Right lung (tissue), 5 donors: ENCODE results near the gene BORCS5. TPM values are rescaled to one million over a fixed set of nuclear protein-coding genes. Genes with fewer than 3 reads are reported as not detected.
A peak's percentile ranks its signal among the peaks of the same experiment; 100 is the strongest.
"Not testable (repeated sequence)": the region's sequence is repeated elsewhere in the genome, so short reads cannot be mapped to it uniquely, and the experiment has no call there.

ENCODE experiments used
- DNase-seq, 2 donors: peaks; one replicate each; pipeline ENCODE4 v3.0.0-alpha.2; 2013
- polyA plus RNA-seq, 5 donors: library from polyadenylated mRNA; unstranded; fragments of 120-200 nt; gene quantifications; one replicate each; pipeline versions ENCODE4 v1.2.1 to v1.2.3, GENCODE V29; 2013; ENCODE audit warnings: inconsistent platforms in 1 of 5, low replicate concordance in 1 of 5; ENCODE audit not compliant: insufficient read length in 5 of 5, insufficient read depth in 1 of 5

Gene BORCS5
- polyA plus RNA-seq, 5 donors = 7.1 to 8.8 (median 8.3) TPM

DNA sequence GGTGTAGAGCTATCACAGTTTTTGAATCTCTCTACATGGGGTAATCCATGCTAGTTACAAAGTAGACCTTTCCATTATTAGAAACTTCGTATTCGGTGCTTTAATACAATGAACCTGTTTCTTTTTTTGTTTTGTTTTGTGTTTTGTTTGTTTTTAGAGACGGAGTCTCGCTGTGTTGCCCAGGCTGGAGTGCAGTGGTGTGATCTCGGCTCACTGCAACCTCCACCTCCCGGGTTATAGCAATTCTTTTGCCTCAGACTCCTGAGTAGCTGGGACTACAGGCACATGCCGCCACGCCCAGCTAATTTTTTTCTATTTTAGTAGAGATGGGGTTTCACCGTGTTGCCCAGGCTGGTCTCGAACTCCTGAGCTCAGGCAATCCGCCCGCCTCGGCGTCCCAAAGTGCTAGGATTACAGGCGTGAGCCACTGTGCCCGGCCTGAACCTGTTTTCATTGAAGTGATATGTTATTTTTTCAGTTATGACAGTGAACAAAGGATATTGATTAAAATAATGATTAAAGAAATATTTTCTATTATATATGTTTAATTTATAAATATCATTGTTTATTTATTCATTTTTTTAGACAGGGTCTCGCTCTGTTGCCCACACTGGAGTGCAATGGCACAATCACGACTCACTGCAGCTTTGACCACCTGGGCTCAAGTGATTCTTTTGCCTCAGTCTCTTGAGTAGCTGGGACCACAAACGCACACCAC is 5.3 kb upstream of the BORCS5 start:
- DNase-seq = not testable (repeated sequence)

DNA sequence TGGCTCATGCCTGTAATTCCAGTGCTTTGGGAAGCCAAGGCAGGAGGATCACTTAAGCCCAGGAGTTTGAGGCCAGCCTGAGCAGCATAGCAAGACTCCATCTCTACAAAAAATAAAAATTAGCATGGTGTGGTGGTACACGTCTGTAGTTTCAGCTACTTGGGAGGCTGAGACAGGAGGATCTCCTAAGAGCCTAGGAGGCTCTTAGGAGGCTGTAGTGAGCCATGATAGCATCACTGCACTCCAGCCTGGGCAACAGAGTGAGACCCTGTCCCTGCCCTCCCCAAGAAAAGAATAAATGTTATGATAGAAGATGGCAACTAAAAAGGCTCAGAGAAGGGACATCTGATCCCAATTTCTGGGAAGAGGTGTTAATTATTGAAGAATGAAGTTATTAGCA is 3.6 kb upstream of the BORCS5 start:
- no peak for DNase-seq

- DNase-seq = no peak
Observed at GRCh38 chr12:12353807-12354206, 3.1 kb upstream of the BORCS5 start.

DNA sequence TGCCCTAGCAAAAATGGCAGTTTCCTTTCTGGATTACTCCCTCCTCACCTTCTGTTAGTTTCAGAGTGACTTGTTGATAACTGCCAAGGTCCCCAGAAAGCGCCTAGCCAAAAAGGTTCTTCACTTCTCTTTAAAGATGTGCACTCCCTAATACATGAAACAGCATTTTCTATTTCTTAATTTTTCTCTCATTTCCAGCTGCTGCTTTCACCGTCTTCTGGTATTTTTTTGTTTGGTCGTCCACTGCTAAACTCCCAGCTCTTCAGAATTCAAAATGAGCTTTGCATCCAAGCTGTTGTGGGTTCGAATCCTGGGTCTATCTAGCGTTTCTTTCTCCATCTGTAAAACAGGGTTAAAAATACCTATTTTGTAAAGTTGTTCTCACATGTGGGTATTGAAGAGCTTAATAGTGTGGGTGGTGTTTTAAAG is 397 bp upstream of the BORCS5 start:
- DNase-seq = no peak

GRCh38 chr12:12357719-12358461 is 1.0 kb downstream of the BORCS5 start:
- DNase-seq = peak in 1 of 2 donors; percentile 53

- DNase-seq = no peak
Observed at GRCh38 chr12:12358528-12358927, 1.6 kb downstream of the BORCS5 start.

DNA sequence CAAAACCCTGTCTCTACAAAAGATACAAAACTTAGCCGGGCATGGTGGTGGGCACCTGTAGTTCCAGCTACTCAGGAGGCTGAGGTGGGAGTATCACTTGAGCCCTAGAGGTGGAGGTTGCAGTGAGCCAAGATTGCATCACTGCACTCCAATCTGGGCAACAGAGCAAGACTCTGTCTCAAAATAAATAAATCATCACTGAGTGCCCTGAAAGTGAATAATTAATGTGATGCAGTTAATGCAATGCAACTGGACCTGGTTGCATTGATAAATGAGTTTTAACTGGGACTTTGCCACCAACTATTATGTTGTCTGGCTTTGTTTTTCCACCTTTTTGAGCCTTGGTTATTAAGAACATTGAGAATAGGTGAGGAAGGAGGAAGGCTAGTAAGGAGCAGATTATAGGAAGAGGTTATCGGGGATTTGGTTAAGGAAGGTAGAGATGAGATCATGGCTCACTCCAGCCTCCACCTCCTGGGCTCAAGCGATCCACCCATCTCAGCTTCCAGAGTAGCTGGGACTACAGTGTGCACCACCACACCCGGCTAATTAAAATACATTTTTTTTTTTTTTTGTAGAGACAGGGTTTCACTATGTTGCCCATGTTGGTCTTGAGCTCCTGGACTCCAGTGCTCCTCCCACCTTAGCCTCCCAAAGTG is 8.0 kb downstream of the BORCS5 start:
- DNase-seq = no peak

DNA sequence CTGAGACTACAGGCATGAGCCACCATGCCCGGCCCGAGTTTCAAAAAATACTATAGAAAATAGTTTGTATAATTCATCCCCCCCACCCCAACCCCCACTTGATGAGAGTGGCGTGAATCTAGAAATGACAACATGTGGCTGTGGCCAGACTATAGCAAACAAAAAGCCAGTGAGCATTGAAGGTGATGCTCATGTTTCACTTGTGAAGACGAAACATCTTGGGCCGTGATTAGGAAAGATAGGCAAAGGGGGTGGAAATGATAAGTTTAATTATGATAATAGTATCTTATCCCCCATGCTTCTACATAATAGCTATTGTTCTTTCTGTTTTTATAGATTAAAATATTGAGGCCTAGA is 8.5 kb downstream of the BORCS5 start:
- no peak for DNase-seq

- DNase-seq = no peak
Observed at GRCh38 chr12:12365931-12366431, 9.1 kb downstream of the BORCS5 start.

- no peak for DNase-seq
Observed at GRCh38 chr12:12366701-12367481, 10.0 kb downstream of the BORCS5 start.

DNA sequence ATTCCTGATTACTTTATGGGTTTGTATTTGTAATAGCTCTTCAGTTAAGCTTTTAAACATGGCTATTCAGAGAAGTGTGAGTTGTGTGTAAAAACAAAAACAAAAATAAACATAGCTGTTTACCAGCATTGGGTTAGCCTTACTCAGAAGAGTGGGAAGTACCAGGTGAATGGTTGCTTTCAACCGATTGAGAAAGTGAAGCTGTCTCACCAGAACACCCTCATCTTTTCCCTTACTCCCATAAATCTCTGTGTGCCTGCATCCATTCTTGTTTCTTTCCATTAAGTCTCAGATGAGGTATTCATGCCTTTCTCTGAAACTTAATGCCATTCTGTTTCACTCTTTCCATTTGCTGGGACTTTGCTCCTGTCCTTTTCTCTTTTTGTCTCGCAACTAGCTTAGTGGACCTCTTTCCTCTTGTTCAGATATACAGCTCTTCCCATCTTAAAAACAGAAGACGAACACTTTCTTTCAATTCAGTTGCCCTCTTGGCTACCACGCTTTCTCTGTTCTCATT is 10.7 kb downstream of the BORCS5 start:
- DNase-seq = no peak

- no peak for DNase-seq
Observed at GRCh38 chr12:12372946-12373722, 16.3 kb downstream of the BORCS5 start.

DNA sequence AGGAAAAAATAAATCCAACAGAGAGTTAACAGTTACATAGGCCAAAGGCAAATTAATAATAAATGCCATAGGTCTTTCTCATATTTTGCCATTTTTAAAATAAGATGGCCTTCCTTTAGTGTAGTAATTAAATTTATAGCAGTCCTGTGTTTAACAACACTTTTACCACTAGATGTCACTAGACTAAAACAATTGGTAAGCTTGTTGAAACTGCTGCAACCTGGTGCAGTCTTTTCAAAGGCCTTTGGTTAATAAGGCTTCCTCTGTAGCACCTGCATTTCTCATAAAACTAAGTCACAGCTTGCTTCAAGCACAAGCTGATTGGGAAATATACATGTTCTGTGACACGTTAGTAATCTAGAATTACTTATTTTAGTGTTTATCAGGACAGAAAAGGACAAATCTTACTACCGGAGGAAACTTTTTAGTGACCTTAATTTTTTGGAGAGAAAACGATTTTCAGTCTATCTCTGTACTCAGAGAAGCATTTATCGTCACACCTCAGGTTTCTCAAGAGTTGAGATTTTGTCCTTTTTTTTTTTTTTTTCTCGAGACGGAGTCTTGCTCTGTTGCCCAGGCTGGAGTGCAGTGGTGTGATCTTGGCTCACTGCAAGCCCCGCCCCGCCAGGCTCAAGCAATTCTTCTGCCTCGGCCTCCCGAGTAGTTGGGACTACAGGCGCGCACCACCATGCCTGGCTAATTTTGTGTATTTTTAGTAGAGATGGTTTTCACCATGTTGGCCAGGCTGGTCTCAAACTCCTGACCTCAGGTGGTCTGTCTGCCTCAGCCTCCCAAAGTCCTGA is 20.0 kb downstream of the BORCS5 start:
- peak in 1 of 2 donors; percentile 70 for DNase-seq

DNA sequence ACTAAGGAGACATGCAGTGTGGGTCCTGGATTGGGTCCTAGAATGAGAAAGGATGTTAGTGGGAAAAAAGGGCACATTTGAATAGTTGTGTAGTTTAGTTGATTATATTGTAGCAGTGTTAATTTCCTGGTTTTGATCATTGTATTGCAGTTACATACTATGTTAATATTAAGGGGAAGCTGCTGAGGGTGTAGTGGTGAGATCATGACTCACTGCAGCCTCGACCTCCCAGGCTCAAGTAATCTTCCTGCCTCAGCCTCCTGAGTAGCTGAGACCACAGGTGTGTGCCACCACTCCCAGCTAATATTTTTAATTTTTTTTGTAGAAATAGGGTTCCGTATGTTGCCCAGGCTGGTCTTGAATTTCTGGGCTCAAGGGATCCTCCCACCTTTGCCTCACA is 21.7 kb downstream of the BORCS5 start:
- no peak for DNase-seq

GRCh38 chr12:12379831-12380730 is 23.2 kb downstream of the BORCS5 start:
- DNase-seq = no peak

DNA sequence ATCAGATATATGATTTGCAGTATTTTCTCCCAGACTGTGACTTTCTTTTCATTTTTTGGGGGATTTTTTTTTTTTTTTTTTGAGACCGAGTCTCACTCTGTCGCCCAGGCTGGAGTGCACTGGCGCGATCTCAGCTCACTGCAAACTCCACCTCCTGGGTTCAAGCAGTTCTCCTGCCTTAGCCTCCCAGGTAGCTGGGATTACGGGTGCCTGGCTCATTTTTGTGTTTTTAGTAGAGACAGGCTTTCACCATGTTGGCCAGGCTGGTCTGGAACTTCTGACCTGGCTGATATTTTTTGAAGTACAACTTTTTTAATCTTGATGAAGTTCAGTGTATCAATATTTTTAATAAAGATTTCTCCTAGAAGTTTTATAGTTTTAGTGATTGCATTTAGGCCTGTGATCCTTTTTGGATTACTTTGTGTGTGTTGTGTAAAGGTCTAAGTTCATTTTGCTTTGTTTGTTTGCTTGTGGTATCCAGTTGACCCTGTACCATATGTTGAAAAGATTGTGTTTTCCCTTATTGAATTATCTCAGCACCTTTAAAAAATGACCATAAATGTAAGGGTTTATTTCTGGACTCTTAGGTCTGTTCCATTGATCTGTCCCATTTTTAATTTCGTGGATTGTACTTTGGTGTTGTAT is 24.2 kb downstream of the BORCS5 start:
- DNase-seq = no peak

- DNase-seq = no peak
Observed at GRCh38 chr12:12381982-12382381, 25.1 kb downstream of the BORCS5 start.
